ENCODE measurements around the gene SLC7A5.
A peak's percentile ranks its signal among the peaks of the same experiment; 100 is the strongest.
"Not testable (repeated sequence)": the region's sequence is repeated elsewhere in the genome, so short reads cannot be mapped to it uniquely, and the experiment has no call there.

Gene SLC7A5

DNA sequence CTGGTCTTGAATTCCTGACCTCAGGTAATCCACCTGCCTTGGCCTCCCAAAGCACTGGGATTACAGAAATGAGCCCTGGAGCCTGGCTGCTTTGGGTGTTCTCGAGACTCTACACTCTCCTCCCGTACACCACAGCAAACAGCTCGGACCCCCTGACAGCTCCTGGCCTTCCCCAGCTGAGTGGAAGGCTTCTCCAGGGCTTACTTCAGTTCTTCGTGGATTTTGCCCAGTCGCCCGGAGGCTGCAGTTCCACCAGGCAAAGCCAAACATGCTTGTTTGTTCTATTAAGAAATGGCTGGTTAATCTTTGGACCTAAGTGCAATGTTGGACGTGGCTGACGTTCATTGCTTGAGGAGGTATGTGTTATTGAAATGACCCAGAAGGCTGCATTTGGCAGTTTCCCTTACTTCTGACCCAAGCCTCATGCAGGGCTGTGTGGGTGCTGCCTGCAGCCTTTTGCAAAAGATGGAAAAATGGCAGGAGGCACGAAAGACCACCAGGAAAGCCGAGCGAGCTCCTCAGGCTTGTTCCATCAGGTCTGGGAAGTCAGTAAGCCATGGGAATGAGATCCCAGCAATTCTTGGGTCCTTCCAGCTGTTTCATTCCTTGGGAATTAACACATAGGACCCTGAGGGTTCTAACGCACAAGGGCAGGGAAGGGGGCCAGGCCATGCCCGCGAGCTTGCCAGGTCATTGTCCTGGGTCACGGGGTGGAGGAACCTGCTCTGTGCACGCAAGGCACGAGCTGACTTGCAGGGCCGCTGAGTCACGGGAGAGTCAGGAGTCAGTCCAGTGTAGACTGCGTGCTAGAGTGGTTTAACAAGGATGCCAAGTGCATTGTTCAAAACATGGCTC lies 79.6 kb downstream of the SLC7A5 start:
- DNase-seq = no peak

DNA sequence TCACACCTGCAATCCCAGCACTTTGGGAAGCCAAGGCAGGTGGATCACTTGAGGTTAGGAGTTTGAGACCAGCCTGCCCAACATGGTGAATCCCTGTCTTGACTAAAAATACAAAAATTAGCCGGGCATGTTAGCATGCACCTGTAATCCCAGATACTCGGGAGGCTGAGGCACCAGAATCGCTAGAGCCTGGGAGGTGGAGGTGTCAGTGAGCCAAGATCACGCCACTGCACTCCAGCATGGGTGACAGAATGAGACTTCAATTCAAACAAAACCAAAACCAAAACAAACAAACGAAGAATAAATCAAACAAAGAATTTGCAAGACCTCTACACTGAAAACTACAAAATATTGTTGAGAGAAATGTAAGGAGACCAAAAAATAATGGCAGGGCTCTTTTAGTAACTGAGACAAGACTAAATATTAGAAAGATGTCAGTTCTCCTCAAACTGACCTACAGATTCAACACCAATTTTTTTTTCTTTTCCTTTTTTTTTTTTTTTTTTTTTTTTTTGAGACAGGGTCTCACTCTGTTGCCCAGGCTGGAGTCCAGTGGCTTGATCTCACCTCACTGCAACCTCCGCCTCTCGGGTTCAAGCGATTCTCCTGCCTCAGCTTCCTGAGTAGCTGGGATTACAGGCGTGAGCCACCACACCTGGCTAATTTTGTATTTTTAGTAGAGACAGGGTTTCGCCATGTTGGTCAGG lies 80.4 kb downstream of the SLC7A5 start:
- not testable (repeated sequence) for DNase-seq

DNA sequence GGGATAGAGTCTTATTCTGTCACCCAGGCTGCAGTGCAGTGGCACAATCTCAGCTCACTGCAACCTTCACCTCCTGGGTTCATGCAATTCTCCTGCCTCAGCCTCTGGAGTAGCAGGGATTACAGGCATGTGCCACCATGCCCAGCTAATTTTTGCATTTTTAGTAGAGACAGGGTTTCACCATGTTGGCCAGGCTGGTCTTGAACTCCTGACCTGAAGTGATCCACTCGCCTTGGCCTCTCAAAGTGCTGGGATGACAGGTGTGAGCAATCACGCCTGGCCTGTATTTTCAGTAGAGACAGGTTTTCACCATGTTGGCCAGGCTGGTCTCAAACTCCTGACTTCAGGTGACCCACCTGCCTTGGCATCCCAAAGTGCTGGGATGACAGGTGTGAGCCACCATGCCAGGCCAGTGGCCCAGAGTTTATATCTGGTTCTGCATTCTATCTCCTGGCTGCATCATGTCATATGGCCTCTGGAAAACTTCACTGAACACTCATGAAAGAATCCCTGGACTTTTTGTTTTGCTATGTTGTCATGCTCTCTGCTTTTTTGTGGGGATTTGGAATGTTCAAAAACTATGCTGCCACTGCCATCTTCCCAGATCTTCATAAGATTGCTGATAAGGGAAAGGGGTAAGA lies 81.7 kb downstream of the SLC7A5 start:
- not testable (repeated sequence) for DNase-seq

DNA sequence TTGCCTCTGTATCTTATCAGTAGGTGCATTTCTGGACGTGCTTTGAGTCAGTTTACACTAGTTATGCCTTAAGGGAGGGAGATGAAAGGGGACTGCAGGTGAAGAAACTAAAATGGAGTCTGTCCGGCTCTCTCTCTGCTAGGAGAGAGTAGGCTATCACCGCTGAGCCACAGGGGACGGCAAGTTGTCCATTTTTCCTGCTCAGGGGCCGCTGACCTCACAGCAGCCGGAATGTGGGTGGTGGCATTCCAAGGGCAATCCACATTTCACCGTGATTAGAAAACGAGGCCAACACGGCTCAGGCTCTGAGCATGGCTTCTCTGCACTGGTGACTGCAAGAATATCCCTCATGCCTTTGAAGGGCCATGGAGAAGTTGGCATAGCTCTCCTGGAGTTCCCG lies 84.5 kb downstream of the SLC7A5 start:
- DNase-seq = no peak

DNA sequence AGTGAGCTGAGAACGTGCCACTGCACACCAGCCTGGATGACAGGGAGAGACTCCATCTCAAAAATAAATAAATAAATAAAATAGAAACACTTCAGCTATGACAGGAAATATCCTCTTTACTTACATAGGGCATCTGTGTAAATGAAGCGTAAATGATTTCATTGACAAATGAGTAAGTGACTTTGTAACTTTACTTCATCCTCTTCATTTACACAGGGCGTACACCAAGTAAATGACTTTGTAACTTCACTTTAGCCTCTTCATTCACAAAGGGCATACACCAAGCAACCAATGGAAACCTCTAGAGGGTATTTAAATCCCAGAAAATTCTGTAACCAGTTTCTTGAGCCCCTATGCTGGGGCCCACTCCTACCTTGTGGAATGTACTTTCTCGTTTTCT lies 87.3 kb downstream of the SLC7A5 start:
- no peak for DNase-seq

DNA sequence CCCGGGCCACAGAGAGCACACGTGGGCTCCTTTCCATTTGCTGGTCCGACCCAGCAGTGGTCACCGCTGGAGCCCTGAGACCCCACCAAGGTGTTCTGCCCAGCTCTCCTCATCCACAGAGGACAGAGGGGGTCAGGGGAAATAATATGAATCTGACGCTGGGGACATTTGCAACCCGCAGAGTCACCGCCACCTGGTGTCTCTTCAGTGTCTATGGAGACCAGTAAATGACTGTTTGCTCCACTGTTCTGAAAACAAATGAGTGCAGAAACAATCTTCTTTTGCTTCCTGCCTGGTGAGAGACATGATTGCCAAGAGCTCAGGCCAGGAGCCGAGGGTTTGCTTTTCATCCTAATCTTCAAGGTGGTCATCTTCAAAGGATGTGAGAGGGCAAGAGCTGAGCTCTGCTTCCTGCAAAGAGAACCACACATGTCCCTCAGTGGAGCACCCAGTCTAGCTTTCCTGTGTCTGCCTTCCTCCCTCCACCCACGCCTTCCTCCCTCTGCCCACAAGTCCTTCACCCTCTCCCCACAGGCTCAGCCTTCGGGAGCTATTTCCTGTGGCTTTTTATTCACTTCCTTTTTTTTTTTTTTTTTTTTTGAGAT lies 88.8 kb downstream of the SLC7A5 start:
- DNase-seq = peak; percentile 56

All from activated CD4-positive, CD25-positive, alpha-beta regulatory T cell treated with anti-CD3 and anti-CD28 coated beads, Interleukin-2, amount 50 U/mL, for 72 hours (primary cell).